HEK293 (cell line): ENCODE measurements around the gene CASKIN1.

Experiments used
- CTCF ChIA-PET: fragments of 350-600 bp; formaldehyde crosslinking; extraction: SDS; loops from one replicate; lab custom pipeline; 2021; ENCODE audit warnings: antibody characterized with exemption; lab: Yijun Ruan, JAX
- POLR2A ChIA-PET: fragments of 300-600 bp; formaldehyde crosslinking; extraction: SDS; loops from one replicate; lab custom pipeline; 2020; ENCODE audit warnings: antibody characterized with exemption, inconsistent platforms; lab: Yijun Ruan, JAX
- H3K27ac ChIP-seq: fragments of 200-500 bp; sonication (Bioruptor generic); 2 replicates; pipeline ENCODE4 v1.5.1; 2014; ENCODE audit warnings: low read depth, low read length, control low read depth, inconsistent platforms; ENCODE audit errors: extremely low read depth
- H3K36me3 ChIP-seq, 2 experiments: fragments of 200-500 bp in 1 of 2; sonication (Bioruptor generic) in 1 of 2; 1 replicate in 1 of 2; 2 replicates in 1 of 2; pipeline ENCODE4 v1.5.1; 2014 to 2017; ENCODE audit warnings: inconsistent platforms in 2 of 2, low read length in 2 of 2; ENCODE audit not compliant: control insufficient read depth in 2 of 2, insufficient read depth in 1 of 2
- H3K4me1 ChIP-seq: fragments of 200-500 bp; sonication (Bioruptor generic); 2 replicates; pipeline ENCODE4 v1.5.1; 2014; ENCODE audit warnings: mild to moderate bottlenecking, low read length, inconsistent platforms; ENCODE audit not compliant: control insufficient read depth, insufficient read depth
- H3K4me3 ChIP-seq: 2 replicates; pipeline ENCODE4 v1.5.1; 2011; ENCODE audit warnings: low read depth, mild to moderate bottlenecking, control low read depth, low read length, moderate library complexity
- H3K9me3 ChIP-seq: fragments of 200-500 bp; sonication (Bioruptor generic); 2 replicates; pipeline ENCODE4 v1.5.1; 2014; ENCODE audit warnings: low read depth, low read length, inconsistent platforms; ENCODE audit not compliant: control insufficient read depth, insufficient read depth
- AEBP2 ChIP-seq: fragments of 450-650 bp; formaldehyde crosslinking; IDR thresholded peaks from 2 replicates; pipeline ENCODE4 v1.5.1; 2016; ENCODE audit warnings: missing biosample characterization, missing genetic modification characterization, borderline replicate concordance
- GLI2 ChIP-seq: fragments of 450-650 bp; formaldehyde crosslinking; IDR thresholded peaks from 2 replicates; pipeline ENCODE4; 2017; ENCODE audit warnings: missing biosample characterization, missing genetic modification characterization, low read depth, borderline replicate concordance
- GLIS1 ChIP-seq: fragments of 450-650 bp; formaldehyde crosslinking; IDR thresholded peaks from 2 replicates; pipeline ENCODE4 v1.5.1; 2016; ENCODE audit warnings: missing biosample characterization, missing genetic modification characterization
- GLIS2 ChIP-seq: fragments of 450-650 bp; formaldehyde crosslinking; IDR thresholded peaks from 2 replicates; pipeline ENCODE4 v1.5.1; 2016; ENCODE audit warnings: missing biosample characterization, missing genetic modification characterization
- HIC1 ChIP-seq: fragments of 450-650 bp; formaldehyde crosslinking; IDR thresholded peaks from 2 replicates; pipeline ENCODE4 v1.5.1; 2016; ENCODE audit warnings: missing biosample characterization, missing genetic modification characterization
- HOXA7 ChIP-seq: sonication (generic); formaldehyde crosslinking; IDR thresholded peaks from 2 replicates; pipeline ENCODE4 v1.8.1; 2022; ENCODE audit warnings: missing genetic modification reagents, borderline replicate concordance
- KLF1 ChIP-seq: fragments of 450-650 bp; formaldehyde crosslinking; IDR thresholded peaks from 2 replicates; pipeline ENCODE4 v1.5.1; 2016; ENCODE audit warnings: missing biosample characterization, missing genetic modification characterization
- KLF8 ChIP-seq: fragments of 450-650 bp; formaldehyde crosslinking; IDR thresholded peaks from 2 replicates; pipeline ENCODE4 v1.5.1; 2016; ENCODE audit warnings: missing biosample characterization, missing genetic modification characterization
- ZBTB26 ChIP-seq: fragments of 450-650 bp; formaldehyde crosslinking; optimal IDR thresholded peaks from 2 replicates; pipeline ENCODE3; 2016; ENCODE audit warnings: missing biosample characterization, mild to moderate bottlenecking, missing genetic modification characterization
- ZFP69B ChIP-seq: fragments of 450-650 bp; formaldehyde crosslinking; IDR thresholded peaks from 2 replicates; pipeline ENCODE4 v1.5.1; 2016; ENCODE audit warnings: missing biosample characterization, missing genetic modification characterization
- ZNF132 ChIP-seq: fragments of 450-650 bp; formaldehyde crosslinking; IDR thresholded peaks from 2 replicates; pipeline ENCODE4 v1.5.1; 2017; ENCODE audit warnings: missing biosample characterization, missing genetic modification characterization, borderline replicate concordance
- ZNF148 ChIP-seq: fragments of 450-650 bp; formaldehyde crosslinking; IDR thresholded peaks from 2 replicates; pipeline ENCODE4 v1.5.0; 2017; ENCODE audit warnings: missing biosample characterization, missing genetic modification characterization, borderline replicate concordance
- ZNF449 ChIP-seq: fragments of 450-650 bp; formaldehyde crosslinking; IDR thresholded peaks from 2 replicates; pipeline ENCODE4 v1.5.1; 2017; ENCODE audit warnings: missing biosample characterization, mild to moderate bottlenecking, missing genetic modification characterization, moderate library complexity
- ZNF514 ChIP-seq: fragments of 450-650 bp; formaldehyde crosslinking; IDR thresholded peaks from 2 replicates; pipeline ENCODE4 v1.5.1; 2016; ENCODE audit warnings: missing biosample characterization, missing genetic modification characterization
- ZNF549 ChIP-seq: fragments of 450-650 bp; IDR thresholded peaks from 2 replicates; pipeline ENCODE4 v1.5.1; 2018; ENCODE audit warnings: missing biosample characterization, missing genetic modification characterization, mild to moderate bottlenecking, inconsistent platforms, moderate library complexity
- ZNF692 ChIP-seq: fragments of 450-650 bp; formaldehyde crosslinking; IDR thresholded peaks from 2 replicates; pipeline ENCODE4 v1.5.1; 2016; ENCODE audit warnings: missing biosample characterization, missing genetic modification characterization
- ZNF707 ChIP-seq: fragments of 450-650 bp; formaldehyde crosslinking; IDR thresholded peaks from 2 replicates; pipeline ENCODE4 v1.5.1; 2016; ENCODE audit warnings: missing biosample characterization, missing genetic modification characterization
- ZNF777 ChIP-seq: fragments of 450-650 bp; formaldehyde crosslinking; IDR thresholded peaks from 2 replicates; pipeline ENCODE4 v1.5.1; 2017; ENCODE audit warnings: missing biosample characterization, missing genetic modification characterization, borderline replicate concordance
- ZSCAN16 ChIP-seq: fragments of 450-650 bp; formaldehyde crosslinking; IDR thresholded peaks from 2 replicates; pipeline ENCODE4 v1.5.1; 2016; ENCODE audit warnings: missing biosample characterization, missing genetic modification characterization

CASKIN1 gene

GRCh38 chr16:2183671-2184070 is 12.7 kb downstream of the CASKIN1 start (continued):
- TF ChIP-seq AEBP2 (tag by site-specific recombination), result no peak
- no peak for TF ChIP-seq ZSCAN16 (tag by site-specific recombination)

- POLR2A ChIA-PET, result interaction anchor here (1.1 to 1.2 kb wide), 2 partner anchors 27 to 31 kb away, joined by 7 read pairs; partner anchors contain the start of gene TRAF7
These were observed 14.5 kb downstream of the CASKIN1 start for GRCh38 chr16:2181952-2182351.

GRCh38 chr16:2180962-2181923 is 15.2 kb downstream of the CASKIN1 start:
- Histone ChIP-seq H3K27ac (no peak overlapping the region), H3K9me3 (no peaks in the 10 kb centered on the region), H3K36me3 (peaks cover 0 to 30% of the 10 kb centered on the region in 2 experiments; a peak in 1 of 3 replicates), H3K4me1 (no peaks in the 10 kb centered on the region), H3K4me3 (no peak overlapping the region)
- CTCF ChIA-PET, result no interaction called here
- POLR2A ChIA-PET, result interaction anchor here (1.1 to 1.3 kb wide), 2 partner anchors 26 to 30 kb away, joined by 7 to 13 read pairs; partner anchors contain the start of gene TRAF7
- peak; percentile 52 for TF ChIP-seq GLIS2 (tag by site-specific recombination)
- TF ChIP-seq ZNF692 (tag by site-specific recombination), result peak; percentile 91
- peak; percentile 77 for TF ChIP-seq KLF1
- no peak for TF ChIP-seq ZNF148 (tag by site-specific recombination)
- TF ChIP-seq ZNF449 (tag by site-specific recombination), result peak; percentile 53; the same call in 1 of the 2 replicates
- TF ChIP-seq ZNF707 (tag by site-specific recombination), result 0 out of 2 replicates have a peak, but pooled peaks have one; percentile 12
- TF ChIP-seq GLIS1 (tag by site-specific recombination), result 0 out of 2 replicates have a peak, but pooled peaks have one; percentile 19
- TF ChIP-seq ZBTB26, result peak; percentile 11
- peak; percentile 91 for TF ChIP-seq ZFP69B (tag by site-specific recombination)
- TF ChIP-seq ZNF549, result no peak
- 0 out of 2 replicates have a peak, but pooled peaks have one; percentile 23 for TF ChIP-seq KLF8 (tag by site-specific recombination)
- TF ChIP-seq HOXA7, result no peak

More at GRCh38 chr16:2181952-2182351, 14.5 kb downstream of the CASKIN1 start:
- CTCF ChIA-PET, result no interaction called here
- Histone ChIP-seq H3K36me3 (peaks cover 0 to 24% of the 10 kb centered on the region in 2 experiments; a peak in 1 of 3 replicates), H3K27ac (no peak overlapping the region), H3K4me3 (no peak overlapping the region), H3K4me1 (no peaks in the 10 kb centered on the region), H3K9me3 (no peaks in the 10 kb centered on the region)
- TF ChIP-seq ZNF777 (tag by site-specific recombination), result no peak
- no peak for TF ChIP-seq ZNF514
- TF ChIP-seq GLI2 (tag by site-specific recombination), result no peak
- TF ChIP-seq ZNF132, result no peak
- TF ChIP-seq HIC1 (tag by site-specific recombination), result 0 out of 2 replicates have a peak, but pooled peaks have one; percentile 14
